Right renal cortex interstitium (tissue), 3 donors: ENCODE results near the gene PDE1C. TPM values are rescaled to one million over a fixed set of nuclear protein-coding genes. Genes with fewer than 3 reads are reported as not detected.

Experiments
- DNase-seq, 3 donors: peaks; one replicate each; pipeline ENCODE4 v3.0.0-alpha.2; 2013; ENCODE audit warnings: low read depth in 3 of 3, low spot score in 2 of 3
- polyA plus RNA-seq, 3 donors: library from polyadenylated mRNA; unstranded; fragments of 120-200 nt; gene quantifications; one replicate each; pipeline ENCODE4 v1.2.1, GENCODE V29; 2013; ENCODE audit not compliant: insufficient read length in 3 of 3

PDE1C gene
- polyA plus RNA-seq, 3 donors: 3.3 to 4.8 (median 4.4) TPM

GRCh38 chr7:32001948-32002347 is 68.3 kb downstream of the PDE1C start:
- no peak for DNase-seq

DNA sequence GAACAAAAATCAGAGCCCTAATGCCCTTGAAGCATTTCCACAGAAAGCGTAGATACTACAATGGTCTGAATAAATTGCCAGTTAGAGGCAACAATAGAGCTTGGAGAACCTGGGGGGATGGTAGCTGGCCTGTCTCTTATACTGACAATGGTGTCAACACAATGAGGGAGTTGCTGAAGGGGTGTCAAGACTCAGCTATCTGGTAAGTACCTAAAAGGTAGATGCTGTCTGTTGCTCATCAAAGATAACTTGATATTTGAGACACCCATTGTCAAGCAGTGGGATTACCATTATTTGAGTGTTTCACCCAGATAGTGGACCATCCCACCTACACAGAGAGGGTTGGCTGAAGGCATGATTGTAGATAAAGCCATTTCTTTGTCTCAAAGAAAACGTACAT is 72.8 kb downstream of the PDE1C start:
- no peak for DNase-seq

DNA sequence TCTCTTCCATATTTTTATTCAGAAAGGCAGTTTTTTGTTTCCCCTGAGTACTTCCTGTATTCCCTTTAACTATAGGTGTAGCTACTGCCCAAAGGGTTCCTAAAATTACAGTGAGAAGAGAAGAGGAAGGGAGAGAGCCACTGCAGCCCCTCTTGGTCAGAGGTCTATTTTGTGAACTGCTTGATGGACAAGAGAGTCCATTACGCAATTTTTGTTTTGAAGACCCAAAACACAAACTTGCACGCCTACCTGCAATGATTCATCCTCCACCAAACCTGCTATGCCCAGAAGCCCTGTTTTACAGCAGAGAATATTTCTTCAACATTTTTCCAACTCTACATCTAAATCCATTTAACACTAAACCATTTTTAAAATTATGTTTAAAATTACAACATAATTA is 75.1 kb downstream of the PDE1C start:
- no peak for DNase-seq

- DNase-seq: no peak
Observed at GRCh38 chr7:31991846-31992245, 78.4 kb downstream of the PDE1C start.

DNA sequence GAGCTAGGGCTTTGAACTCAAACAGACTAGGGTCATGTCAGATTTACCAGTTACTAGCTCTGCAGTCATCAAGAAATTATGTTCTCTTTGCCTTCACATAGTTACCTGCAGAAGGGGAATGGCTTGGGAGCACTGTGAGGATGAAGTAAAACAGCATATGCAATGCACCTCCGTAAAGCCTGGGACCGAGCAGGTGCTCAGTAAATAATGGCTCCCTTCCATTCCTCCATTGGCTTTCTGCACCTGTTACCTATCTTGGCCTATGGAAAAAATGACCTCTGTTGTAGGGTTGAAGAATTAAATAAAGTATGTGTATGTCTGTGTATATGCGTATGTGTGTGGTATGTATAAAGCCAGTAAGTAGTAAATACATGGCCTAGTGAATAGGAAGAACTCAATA is 78.8 kb downstream of the PDE1C start:
- no peak for DNase-seq

DNA sequence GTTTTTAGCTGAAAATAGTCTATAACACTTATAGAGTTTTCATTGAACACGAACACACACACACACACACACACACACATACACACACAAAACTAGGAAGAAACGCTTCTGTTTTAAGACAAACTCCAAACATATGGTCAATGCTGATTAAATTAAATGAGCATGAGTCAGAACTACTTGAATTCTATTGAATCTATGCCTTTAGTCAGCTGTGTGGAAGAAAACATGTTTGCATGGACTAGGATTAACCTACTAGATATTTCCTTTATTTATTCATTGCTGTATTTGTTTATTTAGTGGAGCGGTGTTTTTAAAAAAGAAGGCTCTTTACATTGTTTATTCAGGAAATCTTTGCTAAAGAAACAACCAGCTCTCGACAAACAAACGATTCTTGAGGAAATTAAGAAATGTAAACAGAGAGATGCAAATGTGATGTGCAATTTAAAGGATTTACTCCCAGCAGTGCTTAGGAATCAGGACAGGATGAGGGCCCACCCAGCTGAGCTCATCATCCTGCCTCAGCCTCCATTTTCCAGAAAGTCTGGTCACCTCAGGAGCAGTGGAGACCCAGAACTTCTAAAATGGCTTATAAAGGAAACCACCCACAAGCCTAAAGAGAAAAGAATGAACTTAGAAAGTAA is 83.2 kb downstream of the PDE1C start:
- no peak for DNase-seq

DNA sequence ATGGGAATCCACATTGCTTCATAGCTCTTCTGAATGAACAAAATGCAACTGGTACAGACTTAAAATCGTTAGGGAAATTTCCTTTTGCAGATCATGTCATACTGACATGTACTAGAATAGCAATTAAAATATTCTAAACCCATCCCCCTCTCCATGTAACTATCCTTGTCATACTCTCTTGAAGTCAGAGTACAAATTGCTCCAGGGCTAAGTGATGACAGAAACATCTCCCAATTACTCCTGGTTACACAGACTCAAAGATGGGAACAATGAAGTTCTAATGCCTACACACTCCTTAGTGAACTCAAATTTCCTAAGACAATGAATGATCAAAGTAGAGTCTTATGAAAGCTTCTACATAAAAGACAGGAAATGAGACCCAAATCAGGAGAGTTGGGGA is 87.2 kb downstream of the PDE1C start:
- no peak for DNase-seq

- DNase-seq: no peak
Observed at GRCh38 chr7:31981874-31982390, 88.3 kb downstream of the PDE1C start.

GRCh38 chr7:31979690-31980330 is 90.4 kb downstream of the PDE1C start:
- no peak for DNase-seq

GRCh38 chr7:31975546-31975945 is 94.7 kb downstream of the PDE1C start:
- no peak for DNase-seq

- no peak for DNase-seq
Observed at GRCh38 chr7:31974351-31974750, 95.9 kb downstream of the PDE1C start.

DNA sequence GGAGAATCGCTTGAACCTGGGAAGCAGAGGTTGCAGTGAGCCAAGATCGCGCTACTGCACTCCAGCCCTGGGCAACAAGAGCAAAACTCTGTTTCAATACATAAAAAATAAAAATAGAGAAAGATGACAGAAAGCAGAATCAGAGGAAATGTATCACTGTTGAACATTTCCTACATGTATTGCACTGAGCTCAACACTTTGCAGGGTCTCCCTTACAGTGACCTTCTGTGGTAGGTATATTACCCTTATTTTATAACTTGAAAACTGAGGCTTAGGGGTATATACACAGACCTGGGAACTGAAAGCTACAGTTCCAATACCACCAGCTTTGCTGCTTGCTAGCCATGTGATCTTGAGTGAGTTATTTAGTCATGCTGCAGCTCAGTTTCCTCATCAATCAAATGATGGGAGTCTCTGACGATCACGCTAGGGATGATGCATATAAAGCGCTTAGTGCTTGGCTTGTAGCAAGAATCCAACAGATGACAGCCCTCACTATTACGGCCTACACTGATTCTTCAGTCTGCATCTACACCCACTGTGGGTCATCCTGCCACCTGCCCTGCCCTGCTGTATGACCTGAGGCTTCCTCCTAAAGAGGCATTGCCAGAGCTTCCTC is 99.0 kb downstream of the PDE1C start:
- DNase-seq: no peak

DNA sequence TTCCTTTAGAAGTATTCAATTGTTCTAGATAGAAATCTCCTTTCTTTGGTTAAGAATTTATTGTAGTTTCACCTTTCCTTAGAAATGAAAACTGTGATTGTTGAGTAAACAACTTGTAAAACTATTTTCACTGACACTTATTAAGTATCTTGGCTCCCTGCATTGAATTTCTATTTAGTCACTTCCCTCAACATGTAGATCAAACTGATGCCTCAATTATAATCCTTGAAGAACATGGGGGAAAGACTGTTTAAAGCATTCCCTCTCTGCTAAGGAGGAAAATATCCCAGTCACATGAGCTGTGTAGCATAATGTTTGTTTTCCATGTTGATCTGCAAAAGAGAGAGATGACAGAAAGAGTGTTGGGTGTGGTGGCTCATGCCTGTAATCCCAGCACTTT is 99.7 kb downstream of the PDE1C start:
- DNase-seq: no peak

- no peak for DNase-seq
Observed at GRCh38 chr7:31963569-31964175, 106.5 kb downstream of the PDE1C start.

DNA sequence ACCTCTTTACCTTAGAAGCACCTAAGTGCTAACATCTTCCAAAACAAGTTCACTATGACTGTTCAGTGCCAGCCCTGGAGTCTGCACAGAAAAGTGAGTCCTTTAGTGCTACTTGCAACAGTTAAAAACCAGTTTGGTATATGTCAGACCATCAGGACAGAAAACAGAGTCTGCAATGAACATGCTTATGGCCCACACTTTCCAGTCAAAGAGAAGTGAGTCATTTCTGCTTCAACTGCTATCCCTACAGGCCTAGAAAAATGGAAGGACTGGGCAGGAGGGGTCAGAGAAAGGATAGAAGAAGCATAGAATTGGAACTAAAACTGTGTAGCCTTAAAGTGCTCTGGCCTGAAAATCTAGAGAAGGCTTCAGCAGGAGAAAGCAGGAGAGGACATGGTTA is 108.0 kb downstream of the PDE1C start:
- no peak for DNase-seq

DNA sequence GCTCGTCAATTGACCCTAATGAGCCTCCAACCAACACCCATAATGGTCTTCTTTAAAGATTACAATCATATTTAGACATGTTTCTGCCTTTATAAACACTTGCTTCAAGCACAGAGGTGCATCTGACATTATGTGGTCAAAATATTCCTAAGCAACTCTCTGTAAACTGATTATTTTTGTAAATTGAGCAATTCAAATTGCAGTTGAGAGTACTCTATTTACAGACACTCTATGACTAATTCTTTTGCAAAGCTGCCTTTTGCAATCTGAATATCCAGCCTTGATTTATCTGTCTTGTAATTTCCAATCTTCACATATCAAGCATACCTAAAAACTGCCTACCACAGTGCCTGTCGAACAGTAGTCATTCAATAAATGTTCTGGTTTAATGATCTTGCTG is 112.0 kb downstream of the PDE1C start:
- DNase-seq: no peak

- no peak for DNase-seq
Observed at GRCh38 chr7:31957756-31958155, 112.5 kb downstream of the PDE1C start.

DNA sequence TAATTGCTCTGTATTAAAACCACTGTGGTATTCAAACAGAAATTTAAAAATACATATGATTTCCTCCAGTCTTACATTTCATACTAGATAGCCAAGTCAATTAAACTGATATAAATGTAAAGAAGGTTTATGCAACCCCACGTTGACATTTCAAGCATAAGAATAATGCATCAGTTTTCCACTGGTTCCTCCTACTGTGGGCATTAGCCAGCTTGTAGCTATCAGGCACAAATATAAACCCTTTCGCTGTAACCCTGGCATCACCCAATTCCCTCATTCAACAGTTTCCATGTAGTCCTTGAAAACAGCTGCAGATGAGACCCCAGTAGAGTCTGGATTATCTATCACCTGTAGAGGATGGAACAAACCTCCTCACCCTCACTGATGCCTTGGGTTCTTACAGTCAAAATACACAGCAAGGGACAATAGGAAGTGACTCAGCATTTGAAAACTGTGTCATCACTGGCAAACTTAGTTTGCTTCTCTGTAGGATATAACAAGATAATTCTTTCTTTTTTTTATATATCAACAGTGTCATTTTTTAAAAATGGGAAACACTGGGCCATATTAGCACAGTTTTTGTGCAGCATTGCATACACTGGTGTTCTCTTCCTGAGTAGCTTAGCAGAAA is 113.0 kb downstream of the PDE1C start:
- DNase-seq: no peak

DNA sequence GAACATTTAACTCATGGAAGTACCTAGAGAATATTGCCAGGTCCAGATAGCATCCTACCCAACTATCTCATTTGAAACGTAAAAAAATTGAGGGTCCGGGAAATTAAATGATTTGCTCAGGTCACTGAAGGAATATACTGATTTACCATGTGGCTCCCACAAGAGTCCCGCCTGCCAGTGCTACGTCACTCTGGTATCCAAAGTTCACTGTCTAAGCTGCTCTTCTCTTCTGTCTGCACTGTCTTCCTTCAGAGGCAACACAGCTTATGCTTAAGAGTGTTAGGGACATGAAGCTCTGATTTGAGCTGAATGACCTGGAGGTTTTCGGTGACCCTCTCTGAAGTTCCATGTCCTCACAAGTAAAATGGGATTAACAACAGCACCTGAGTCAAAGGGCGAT is 114.6 kb downstream of the PDE1C start:
- no peak for DNase-seq

DNA sequence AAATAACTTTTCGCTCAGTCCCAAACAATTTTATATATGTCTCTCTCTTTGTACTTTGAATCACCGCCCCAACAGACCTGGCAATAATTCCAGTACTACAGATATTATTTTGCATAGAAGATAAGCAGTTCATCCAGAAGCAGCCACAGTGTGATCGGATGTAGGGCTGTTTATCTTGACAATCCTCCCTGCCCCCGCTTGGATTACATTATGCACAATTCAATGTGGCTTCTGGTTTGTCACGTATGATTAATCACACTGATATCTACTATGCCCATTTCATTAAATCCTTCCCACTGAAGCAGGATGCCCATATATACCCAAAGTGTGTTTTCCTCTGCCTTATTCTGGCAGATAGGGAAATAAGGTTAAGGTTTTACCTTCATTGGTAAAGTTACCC is 115.2 kb downstream of the PDE1C start:
- DNase-seq: no peak

- no peak for DNase-seq
Observed at GRCh38 chr7:31954500-31954899, 115.7 kb downstream of the PDE1C start.
